NB4 (cell line): ENCODE results near the gene AGBL5.

Source experiments
- DNase-seq: peaks from one replicate; pipeline ENCODE4 v3.0.0; 2010; ENCODE audit warnings: low read depth
- H3K4me3 ChIP-seq: one replicate; pipeline ENCODE4 v1.5.1; 2011; ENCODE audit warnings: mild to moderate bottlenecking, low read depth, low read length, moderate library complexity
- MYC ChIP-seq: IDR thresholded peaks from 2 replicates; pipeline ENCODE4 v1.6.1; 2011; ENCODE audit warnings: low read depth, low read length
- POLR2A ChIP-seq: IDR thresholded peaks from 2 replicates; pipeline ENCODE4 v1.6.1; 2011; ENCODE audit warnings: mild to moderate bottlenecking; ENCODE audit not compliant: insufficient read length; ENCODE audit errors: extremely low read depth
- TF ChIP-seq, protein P1 (sequence below): IDR thresholded peaks from 2 replicates; pipeline ENCODE4 v1.6.1; 2011; ENCODE audit warnings: low read depth, low read length
- TF ChIP-seq, protein P2 (sequence below): IDR thresholded peaks from one replicate; pipeline ENCODE4 v1.5.1; 2012; ENCODE audit warnings: low read depth, low read length

The AGBL5 gene

DNA sequence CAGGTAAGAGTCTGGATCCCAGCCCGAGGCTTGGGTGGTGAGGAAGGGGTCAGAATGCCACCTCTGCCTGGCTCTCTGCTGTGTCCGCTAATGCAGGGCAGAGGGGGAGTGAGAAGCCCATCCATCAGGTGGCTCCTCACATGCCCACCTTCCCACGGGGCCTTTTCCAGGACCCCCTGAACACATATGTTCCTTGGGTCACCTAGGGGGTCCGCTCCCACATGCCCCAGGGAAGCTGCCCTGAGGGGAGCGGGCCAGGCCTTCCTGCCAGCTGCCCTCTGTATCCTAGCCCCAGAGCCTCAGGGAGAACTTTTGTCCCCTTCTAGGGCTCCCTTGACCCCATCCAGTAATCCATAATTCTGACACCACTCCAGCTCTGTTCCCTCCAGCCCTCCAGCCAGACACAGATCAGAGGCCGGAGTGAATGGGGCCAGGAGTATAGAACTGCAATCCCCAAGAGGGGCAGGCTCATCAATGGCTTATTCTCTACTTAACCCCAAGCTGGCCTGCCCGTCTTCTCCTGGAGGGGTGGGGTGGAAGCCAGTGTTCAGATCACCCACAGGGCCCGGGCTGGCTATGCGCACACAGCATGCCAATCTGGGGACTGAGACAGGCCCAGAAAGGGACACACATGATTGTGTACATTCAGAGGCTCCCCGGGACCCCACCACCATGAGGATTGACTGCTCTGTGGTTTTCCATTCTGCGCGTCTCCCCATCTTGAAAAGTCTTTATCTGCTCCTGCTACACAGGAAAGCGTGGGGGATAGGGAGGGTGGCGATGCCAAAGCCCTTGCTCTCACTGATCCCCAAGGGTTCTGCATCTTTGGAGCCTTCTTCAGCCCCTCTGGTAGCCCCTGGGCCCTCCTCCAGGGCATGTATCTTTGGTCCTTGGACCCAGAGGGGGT, 28.0 kb downstream of the AGBL5 start:
- no peak overlapping the region for H3K4me3 ChIP-seq
- no peak for TF ChIP-seq MYC
- TF ChIP-seq, protein P1, sequence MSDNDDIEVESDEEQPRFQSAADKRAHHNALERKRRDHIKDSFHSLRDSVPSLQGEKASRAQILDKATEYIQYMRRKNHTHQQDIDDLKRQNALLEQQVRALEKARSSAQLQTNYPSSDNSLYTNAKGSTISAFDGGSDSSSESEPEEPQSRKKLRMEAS: no peak
- TF ChIP-seq POLR2A: no peak
- TF ChIP-seq, protein P2, sequence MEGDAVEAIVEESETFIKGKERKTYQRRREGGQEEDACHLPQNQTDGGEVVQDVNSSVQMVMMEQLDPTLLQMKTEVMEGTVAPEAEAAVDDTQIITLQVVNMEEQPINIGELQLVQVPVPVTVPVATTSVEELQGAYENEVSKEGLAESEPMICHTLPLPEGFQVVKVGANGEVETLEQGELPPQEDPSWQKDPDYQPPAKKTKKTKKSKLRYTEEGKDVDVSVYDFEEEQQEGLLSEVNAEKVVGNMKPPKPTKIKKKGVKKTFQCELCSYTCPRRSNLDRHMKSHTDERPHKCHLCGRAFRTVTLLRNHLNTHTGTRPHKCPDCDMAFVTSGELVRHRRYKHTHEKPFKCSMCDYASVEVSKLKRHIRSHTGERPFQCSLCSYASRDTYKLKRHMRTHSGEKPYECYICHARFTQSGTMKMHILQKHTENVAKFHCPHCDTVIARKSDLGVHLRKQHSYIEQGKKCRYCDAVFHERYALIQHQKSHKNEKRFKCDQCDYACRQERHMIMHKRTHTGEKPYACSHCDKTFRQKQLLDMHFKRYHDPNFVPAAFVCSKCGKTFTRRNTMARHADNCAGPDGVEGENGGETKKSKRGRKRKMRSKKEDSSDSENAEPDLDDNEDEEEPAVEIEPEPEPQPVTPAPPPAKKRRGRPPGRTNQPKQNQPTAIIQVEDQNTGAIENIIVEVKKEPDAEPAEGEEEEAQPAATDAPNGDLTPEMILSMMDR: no peak
- DNase-seq: no peak

DNA sequence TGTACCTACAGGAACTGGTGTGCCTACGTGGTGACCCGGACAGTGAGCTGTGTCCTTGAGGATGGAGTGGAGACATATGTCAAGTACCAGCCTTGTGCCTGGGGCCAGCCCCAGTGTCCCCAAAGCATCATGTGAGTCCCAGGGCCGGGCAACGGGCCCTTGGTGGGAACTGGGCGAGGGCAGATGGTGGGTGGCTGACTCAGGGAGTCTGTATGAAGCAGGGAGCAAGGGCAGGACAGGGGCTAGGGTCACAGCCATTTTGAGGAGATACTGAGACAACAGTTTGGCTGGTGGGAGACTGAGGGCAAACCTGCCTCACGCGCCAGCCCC, 28.6 kb downstream of the AGBL5 start:
- no peak overlapping the region for H3K4me3 ChIP-seq

DNA sequence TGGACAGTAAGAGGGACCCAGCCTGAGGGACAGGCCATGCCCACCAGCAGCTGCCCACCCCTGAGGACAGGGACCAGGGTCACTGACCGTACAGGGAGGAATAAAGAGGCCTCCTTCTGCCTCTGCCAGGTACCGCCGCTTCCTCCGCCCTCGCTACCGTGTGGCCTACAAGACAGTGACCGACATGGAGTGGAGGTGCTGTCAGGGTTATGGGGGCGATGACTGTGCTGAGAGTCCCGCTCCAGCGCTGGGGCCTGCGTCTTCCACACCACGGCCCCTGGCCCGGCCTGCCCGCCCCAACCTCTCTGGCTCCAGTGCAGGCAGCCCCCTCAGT, 29.1 kb downstream of the AGBL5 start:
- no peak overlapping the region for H3K4me3 ChIP-seq
- TF ChIP-seq MYC (no peak), POLR2A (no peak)
- TF ChIP-seq, protein P1: no peak
- TF ChIP-seq, protein P2: no peak

More for the DNA sequence above, 28.6 kb downstream of the AGBL5 start:
- no peak for DNase-seq
- no peak for TF ChIP-seq POLR2A
- TF ChIP-seq, protein P2: no peak
- TF ChIP-seq, protein P1: no peak
- no peak for TF ChIP-seq MYC

DNA sequence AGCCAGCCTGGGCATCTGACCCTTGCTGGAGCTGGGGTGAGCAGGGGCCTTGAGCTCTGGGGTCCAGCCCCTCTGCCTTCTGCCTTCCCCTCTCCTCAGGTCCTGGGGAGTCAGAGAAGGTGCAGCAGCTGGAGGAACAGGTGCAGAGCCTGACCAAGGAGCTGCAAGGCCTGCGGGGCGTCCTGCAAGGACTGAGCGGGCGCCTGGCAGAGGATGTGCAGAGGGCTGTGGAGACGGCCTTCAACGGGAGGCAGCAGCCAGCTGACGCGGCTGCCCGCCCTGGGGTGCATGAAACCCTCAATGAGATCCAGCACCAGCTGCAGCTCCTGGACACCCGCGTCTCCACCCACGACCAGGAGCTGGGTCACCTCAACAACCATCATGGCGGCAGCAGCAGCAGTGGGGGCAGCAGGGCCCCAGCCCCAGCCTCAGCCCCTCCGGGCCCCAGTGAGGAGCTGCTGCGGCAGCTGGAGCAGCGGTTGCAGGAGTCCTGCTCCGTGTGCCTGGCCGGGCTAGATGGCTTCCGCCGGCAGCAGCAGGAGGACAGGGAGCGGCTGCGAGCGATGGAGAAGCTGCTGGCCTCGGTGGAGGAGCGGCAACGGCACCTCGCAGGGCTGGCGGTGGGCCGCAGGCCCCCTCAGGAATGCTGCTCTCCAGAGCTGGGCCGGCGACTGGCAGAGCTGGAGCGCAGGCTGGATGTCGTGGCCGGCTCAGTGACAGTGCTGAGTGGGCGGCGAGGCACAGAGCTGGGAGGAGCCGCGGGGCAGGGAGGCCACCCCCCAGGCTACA, 30.7 kb downstream of the AGBL5 start:
- H3K4me3 ChIP-seq: peak overlapping the region; percentile 73
- TF ChIP-seq, protein P2: no peak
- TF ChIP-seq POLR2A (peak; percentile 40), MYC (no peak)
- TF ChIP-seq, protein P1: no peak; the same call in 1 of the 2 replicates
- peak; percentile 91 for DNase-seq

More for the DNA sequence above, 29.1 kb downstream of the AGBL5 start:
- DNase-seq: no peak

DNA sequence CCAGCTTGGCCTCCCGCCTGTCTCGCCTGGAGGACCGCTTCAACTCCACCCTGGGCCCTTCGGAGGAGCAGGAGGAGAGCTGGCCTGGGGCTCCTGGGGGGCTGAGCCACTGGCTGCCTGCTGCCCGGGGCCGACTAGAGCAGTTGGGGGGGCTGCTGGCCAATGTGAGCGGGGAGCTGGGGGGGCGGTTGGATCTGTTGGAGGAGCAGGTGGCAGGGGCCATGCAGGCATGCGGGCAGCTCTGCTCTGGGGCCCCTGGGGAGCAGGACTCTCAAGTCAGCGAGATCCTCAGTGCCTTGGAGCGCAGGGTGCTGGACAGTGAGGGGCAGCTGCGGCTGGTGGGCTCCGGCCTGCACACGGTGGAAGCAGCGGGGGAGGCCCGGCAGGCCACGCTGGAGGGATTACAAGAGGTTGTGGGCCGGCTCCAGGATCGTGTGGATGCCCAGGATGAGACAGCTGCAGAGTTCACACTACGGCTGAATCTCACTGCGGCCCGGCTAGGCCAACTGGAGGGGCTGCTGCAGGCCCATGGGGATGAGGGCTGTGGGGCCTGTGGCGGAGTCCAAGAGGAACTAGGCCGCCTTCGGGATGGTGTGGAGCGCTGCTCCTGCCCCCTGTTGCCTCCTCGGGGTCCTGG, 31.4 kb downstream of the AGBL5 start:
- DNase-seq: peak; percentile 70
- H3K4me3 ChIP-seq: peak overlapping the region; percentile 73

More for the DNA sequence above, 31.4 kb downstream of the AGBL5 start:
- no peak for TF ChIP-seq POLR2A
- 0 out of 2 replicates have a peak, but pooled peaks have one; percentile 8 for TF ChIP-seq MYC
